GM12891 (cell line): ENCODE measurements around the gene MYH16.

ENCODE experiments used
- PAX5 ChIP-seq: IDR thresholded peaks from 2 replicates; pipeline ENCODE4 v1.6.1; 2011; ENCODE audit warnings: low read length, moderate library complexity, mild to moderate bottlenecking; ENCODE audit not compliant: insufficient read depth, severe bottlenecking
- POLR2A ChIP-seq: IDR thresholded peaks from 2 replicates; pipeline ENCODE4 v1.6.1; 2011; ENCODE audit warnings: low read depth, low read length, control low read depth
- POLR2AphosphoS5 ChIP-seq: IDR thresholded peaks from 2 replicates; pipeline ENCODE4 v1.6.1; 2011; ENCODE audit warnings: low read depth, low read length, control low read depth
- POU2F2 ChIP-seq: IDR thresholded peaks from 2 replicates; pipeline ENCODE4 v1.6.1; 2011; ENCODE audit warnings: low read depth, mild to moderate bottlenecking, control low read depth, low read length, moderate library complexity
- SPI1 ChIP-seq: IDR thresholded peaks from 2 replicates; pipeline ENCODE4 v1.6.1; 2011; ENCODE audit warnings: low read depth, low read length, control low read depth
- TAF1 ChIP-seq: IDR thresholded peaks from 2 replicates; pipeline ENCODE4 v1.6.1; 2011; ENCODE audit warnings: low read depth, low read length, control low read depth

GRCh38 chr7:99258501-99258900, 14.1 kb upstream of the MYH16 start:
- TF ChIP-seq POLR2A (no peak), POLR2AphosphoS5 (no peak), TAF1 (no peak), POU2F2 (no peak), PAX5 (no peak), SPI1 (no peak)
